ENCODE results near the gene NLN. TPM values are rescaled to one million over a fixed set of nuclear protein-coding genes. Genes with fewer than 3 reads are reported as not detected.

The NLN gene
- total RNA-seq, 1 experiment from 2014 or later = 42.1 TPM

DNA sequence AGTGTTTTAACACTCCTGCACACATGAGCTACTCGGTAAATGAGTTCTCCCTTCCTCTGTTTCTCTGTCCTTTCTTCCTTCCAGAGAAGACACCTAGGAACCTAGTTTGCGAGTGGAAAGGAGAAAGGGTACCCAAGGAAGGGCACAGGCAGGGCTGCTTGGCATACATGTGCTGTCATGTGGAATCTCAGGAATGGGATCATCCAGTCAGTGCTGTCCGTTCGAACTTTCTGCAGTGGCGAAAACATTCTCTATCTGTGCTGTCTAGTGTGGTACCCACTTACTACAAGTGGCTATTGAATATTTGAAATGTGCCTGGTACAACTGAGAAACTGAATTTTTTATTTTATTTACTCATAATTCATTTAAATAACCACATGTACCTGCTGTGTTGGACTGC is 28.0 kb downstream of the NLN start:
- ChIA-PET CTCF (interaction anchor here (1.1 kb wide), 1 partner anchor 8 kb away, joined by 5 read pairs; no protein-coding TSS in a partner anchor), POLR2A (no interaction called here)
- Mint-ChIP-seq H3K27ac (ENCODE audit: low read depth, unreplicated experiment) (no peak overlapping the region), H3K36me3 (ENCODE audit: insufficient read depth, unreplicated experiment) (no peaks in the 10 kb centered on the region), H3K27me3 (ENCODE audit: insufficient read depth, unreplicated experiment) (no peaks in the 10 kb centered on the region), H3K9me3 (ENCODE audit: unreplicated experiment) (peaks cover 8% of the 10 kb centered on the region), H3K4me3 (ENCODE audit: unreplicated experiment) (no peak overlapping the region), H3K4me1 (ENCODE audit: insufficient read depth, unreplicated experiment) (peaks cover 14% of the 10 kb centered on the region)
- no TSS peak for BruUV-seq (replicated peaks)
- intact Hi-C loops (cut with micrococcal nuclease) = no loop called here
- no peak for DNase-seq (ENCODE audit: unreplicated experiment)
- TF ChIP-seq, protein P1, sequence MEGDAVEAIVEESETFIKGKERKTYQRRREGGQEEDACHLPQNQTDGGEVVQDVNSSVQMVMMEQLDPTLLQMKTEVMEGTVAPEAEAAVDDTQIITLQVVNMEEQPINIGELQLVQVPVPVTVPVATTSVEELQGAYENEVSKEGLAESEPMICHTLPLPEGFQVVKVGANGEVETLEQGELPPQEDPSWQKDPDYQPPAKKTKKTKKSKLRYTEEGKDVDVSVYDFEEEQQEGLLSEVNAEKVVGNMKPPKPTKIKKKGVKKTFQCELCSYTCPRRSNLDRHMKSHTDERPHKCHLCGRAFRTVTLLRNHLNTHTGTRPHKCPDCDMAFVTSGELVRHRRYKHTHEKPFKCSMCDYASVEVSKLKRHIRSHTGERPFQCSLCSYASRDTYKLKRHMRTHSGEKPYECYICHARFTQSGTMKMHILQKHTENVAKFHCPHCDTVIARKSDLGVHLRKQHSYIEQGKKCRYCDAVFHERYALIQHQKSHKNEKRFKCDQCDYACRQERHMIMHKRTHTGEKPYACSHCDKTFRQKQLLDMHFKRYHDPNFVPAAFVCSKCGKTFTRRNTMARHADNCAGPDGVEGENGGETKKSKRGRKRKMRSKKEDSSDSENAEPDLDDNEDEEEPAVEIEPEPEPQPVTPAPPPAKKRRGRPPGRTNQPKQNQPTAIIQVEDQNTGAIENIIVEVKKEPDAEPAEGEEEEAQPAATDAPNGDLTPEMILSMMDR (IDR thresholded peaks at IDR 0.05; ENCODE audit: unreplicated experiment) = no peak

DNA sequence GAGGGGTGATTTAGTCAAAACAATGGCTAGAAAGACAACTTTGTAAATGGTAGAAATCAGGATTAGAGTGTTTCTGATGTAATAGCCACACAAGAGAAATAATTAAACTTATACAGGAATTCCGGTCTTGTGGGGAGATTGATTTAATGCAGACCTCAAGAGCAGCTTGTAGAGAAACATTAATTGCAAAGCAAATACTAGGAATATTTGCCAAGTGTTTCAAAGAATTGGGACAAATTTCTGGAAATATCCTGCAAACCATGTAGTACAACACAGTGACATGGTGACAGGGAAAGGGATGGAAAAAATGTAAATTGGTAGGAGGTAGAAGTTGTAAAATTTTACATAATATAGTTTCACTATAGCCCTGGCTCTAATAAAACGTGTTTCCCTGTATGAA is 28.9 kb downstream of the NLN start:
- Mint-ChIP-seq H3K36me3 (ENCODE audit: insufficient read depth, unreplicated experiment) (no peaks in the 10 kb centered on the region), H3K27ac (ENCODE audit: low read depth, unreplicated experiment) (no peak overlapping the region), H3K4me1 (ENCODE audit: insufficient read depth, unreplicated experiment) (peaks cover 14% of the 10 kb centered on the region), H3K4me3 (ENCODE audit: unreplicated experiment) (no peak overlapping the region), H3K9me3 (ENCODE audit: unreplicated experiment) (peaks cover 8% of the 10 kb centered on the region), H3K27me3 (ENCODE audit: insufficient read depth, unreplicated experiment) (no peaks in the 10 kb centered on the region)
- BruUV-seq (replicated peaks) = no TSS peak
- TF ChIP-seq, protein P1 (IDR thresholded peaks at IDR 0.05; ENCODE audit: unreplicated experiment) = no peak
- no peak for DNase-seq (ENCODE audit: unreplicated experiment)
- ChIA-PET POLR2A (no interaction called here), CTCF (interaction anchor here (1.1 kb wide), 1 partner anchor 9 kb away, joined by 5 read pairs; no protein-coding TSS in a partner anchor)
- intact Hi-C loops (cut with micrococcal nuclease) = no loop called here

DNA sequence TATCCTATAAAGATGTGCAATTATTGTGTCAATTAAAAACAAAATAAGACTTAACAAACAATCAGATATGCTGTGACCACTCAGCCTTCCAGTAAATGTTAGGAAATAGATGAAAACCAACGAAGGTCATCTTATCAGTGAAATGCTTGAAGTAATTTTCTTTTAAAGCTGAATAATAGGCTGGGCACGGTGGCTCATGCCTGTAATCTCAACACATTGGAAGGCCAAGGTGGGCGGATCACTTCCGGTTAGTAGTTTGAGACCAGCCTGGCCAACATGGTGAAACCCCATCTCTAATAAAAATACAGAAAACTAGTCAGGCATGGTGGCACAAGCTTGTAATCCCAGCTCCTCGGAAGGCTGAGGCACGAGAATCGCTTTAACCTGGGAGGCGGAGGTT is 31.2 kb downstream of the NLN start:
- no peak for DNase-seq (ENCODE audit: unreplicated experiment)
- H3K9me3 Mint-ChIP-seq (ENCODE audit: unreplicated experiment) = no peaks in the 10 kb centered on the region
- TF ChIP-seq, protein P1 (IDR thresholded peaks at IDR 0.05; ENCODE audit: unreplicated experiment) = no peak
- POLR2A ChIA-PET = interaction anchor here (1.6 kb wide), 1 partner anchor 173 kb away, joined by 4 read pairs; the partner anchor contains the start of gene ERBIN
- H3K27ac Mint-ChIP-seq (ENCODE audit: low read depth, unreplicated experiment) = no peak overlapping the region
- no TSS peak for BruUV-seq (replicated peaks)
- peaks cover 14% of the 10 kb centered on the region for H3K4me1 Mint-ChIP-seq (ENCODE audit: insufficient read depth, unreplicated experiment)
- no peak overlapping the region for H3K4me3 Mint-ChIP-seq (ENCODE audit: unreplicated experiment)
- intact Hi-C loops (cut with micrococcal nuclease) = no loop called here
- no peaks in the 10 kb centered on the region for H3K27me3 Mint-ChIP-seq (ENCODE audit: insufficient read depth, unreplicated experiment)
- CTCF ChIA-PET = interaction anchor here (0.5 to 1.7 kb wide), 4 partner anchors 10 to 28 kb away, joined by 3 to 4 read pairs (median 3); no protein-coding TSS in a partner anchor
- no peaks in the 10 kb centered on the region for H3K36me3 Mint-ChIP-seq (ENCODE audit: insufficient read depth, unreplicated experiment)

DNA sequence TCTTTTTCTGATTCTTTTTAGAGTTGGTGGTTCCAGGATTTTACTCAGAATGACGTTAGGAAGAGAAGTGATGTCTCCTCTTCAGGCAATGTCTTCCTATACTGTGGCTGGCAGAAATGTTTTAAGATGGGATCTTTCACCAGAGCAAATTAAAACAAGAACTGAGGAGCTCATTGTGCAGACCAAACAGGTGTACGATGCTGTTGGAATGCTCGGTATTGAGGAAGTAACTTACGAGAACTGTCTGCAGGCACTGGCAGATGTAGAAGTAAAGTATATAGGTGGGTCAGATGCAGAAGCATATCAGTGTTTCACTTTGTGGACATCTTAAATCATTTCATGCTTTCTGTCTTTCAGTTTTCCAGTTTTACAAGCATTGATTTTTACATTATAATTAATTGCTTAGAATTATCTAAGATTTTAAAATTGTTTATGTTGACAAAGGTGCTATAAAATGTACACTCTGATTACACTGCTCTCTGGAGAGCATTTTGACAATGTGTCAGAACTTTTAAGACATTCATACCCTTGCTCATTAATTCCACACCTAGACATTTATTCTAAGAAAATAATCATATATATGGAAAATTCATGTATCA is 36.6 kb downstream of the NLN start:
- no peaks in the 10 kb centered on the region for H3K4me1 Mint-ChIP-seq (ENCODE audit: insufficient read depth, unreplicated experiment)
- TF ChIP-seq, protein P1 (IDR thresholded peaks at IDR 0.05; ENCODE audit: unreplicated experiment) = no peak
- no TSS peak for BruUV-seq (replicated peaks)
- ChIA-PET CTCF (interaction anchor here (1.2 kb wide), 1 partner anchor 15 kb away, joined by 4 read pairs; no protein-coding TSS in a partner anchor), POLR2A (no interaction called here)
- H3K27ac Mint-ChIP-seq (ENCODE audit: low read depth, unreplicated experiment) = no peak overlapping the region
- no peaks in the 10 kb centered on the region for H3K9me3 Mint-ChIP-seq (ENCODE audit: unreplicated experiment)
- DNase-seq (ENCODE audit: unreplicated experiment) = no peak
- H3K36me3 Mint-ChIP-seq (ENCODE audit: insufficient read depth, unreplicated experiment) = no peaks in the 10 kb centered on the region
- no peak overlapping the region for H3K4me3 Mint-ChIP-seq (ENCODE audit: unreplicated experiment)
- H3K27me3 Mint-ChIP-seq (ENCODE audit: insufficient read depth, unreplicated experiment) = no peaks in the 10 kb centered on the region
- intact Hi-C loops (cut with micrococcal nuclease) = no loop called here

Measured in MCF 10A (cell line).